Karpas-422 (cell line): ENCODE data around the gene EPHA2. TPM values are rescaled to one million over a fixed set of nuclear protein-coding genes. Genes with fewer than 3 reads are reported as not detected.

Experiments used
- DNase-seq: peaks from one replicate; pipeline ENCODE4 v3.0.0-alpha.2; 2015
- H2AFZ ChIP-seq: fragments of 200-600 bp; sonication (generic); 2 replicates; pipeline ENCODE4 v1.6.1; 2014; ENCODE audit warnings: antibody characterized with exemption, low read length, mixed read lengths
- H3K27ac ChIP-seq: fragments of 200-600 bp; sonication (generic); 2 replicates; pipeline ENCODE4 v1.5.1; 2014; ENCODE audit warnings: mild to moderate bottlenecking, low read length, moderate library complexity
- H3K27me3 ChIP-seq: fragments of 200-600 bp; sonication (generic); 2 replicates; pipeline ENCODE4 v1.6.1; 2014; ENCODE audit warnings: low read length, mixed read lengths
- H3K36me3 ChIP-seq: fragments of 200-600 bp; sonication (generic); 2 replicates; pipeline ENCODE4 v1.6.1; 2014; ENCODE audit warnings: low read length, mixed read lengths; ENCODE audit not compliant: insufficient read depth
- H3K4me1 ChIP-seq: fragments of 200-600 bp; sonication (generic); 2 replicates; pipeline ENCODE4 v1.6.1; 2014; ENCODE audit warnings: mild to moderate bottlenecking, low read length, mixed read lengths
- H3K4me2 ChIP-seq: fragments of 200-600 bp; sonication (generic); 2 replicates; pipeline ENCODE4 v1.6.1; 2014; ENCODE audit warnings: low read length, low read depth, mild to moderate bottlenecking; ENCODE audit not compliant: poor library complexity, severe bottlenecking
- H3K4me3 ChIP-seq: fragments of 200-600 bp; sonication (generic); 2 replicates; pipeline ENCODE4 v1.5.1; 2014; ENCODE audit warnings: mild to moderate bottlenecking, antibody characterized with exemption, low read length, mixed read lengths
- H3K79me2 ChIP-seq: fragments of 200-600 bp; sonication (generic); 2 replicates; pipeline ENCODE4 v1.6.1; 2014; ENCODE audit warnings: mild to moderate bottlenecking, low read length, mixed read lengths
- H3K9ac ChIP-seq: fragments of 200-600 bp; sonication (generic); 2 replicates; pipeline ENCODE4 v1.6.0; 2014; ENCODE audit warnings: low read length
- H3K9me2 ChIP-seq: fragments of 200-600 bp; sonication (generic), shearing (Covaris generic); replicated peaks from 2 replicates; pipeline ENCODE4 v1.6.0; 2014; ENCODE audit warnings: mild to moderate bottlenecking, low read length, moderate library complexity; ENCODE audit not compliant: insufficient read depth
- H3K9me3 ChIP-seq: fragments of 300-700, 200-600 bp; sonication (generic); 2 replicates; pipeline ENCODE4 v1.6.1; 2014; ENCODE audit warnings: low read length, mixed read lengths
- H4K20me1 ChIP-seq: fragments of 200-600 bp; sonication (generic); 2 replicates; pipeline ENCODE4 v1.6.1; 2014; ENCODE audit warnings: mild to moderate bottlenecking, antibody characterized with exemption, low read length, low read depth; ENCODE audit not compliant: insufficient read depth
- total RNA-seq: library from RNA; depleted of rRNA; stranded (reverse); fragments of >200 nt; shearing (Covaris generic); gene quantifications from 2 replicates; pipeline ENCODE4 v1.2.3, GENCODE V29; 2014; ENCODE audit warnings: low replicate concordance; rRNA removed

Gene EPHA2
- total RNA-seq, result not detected in 2 replicates

DNA sequence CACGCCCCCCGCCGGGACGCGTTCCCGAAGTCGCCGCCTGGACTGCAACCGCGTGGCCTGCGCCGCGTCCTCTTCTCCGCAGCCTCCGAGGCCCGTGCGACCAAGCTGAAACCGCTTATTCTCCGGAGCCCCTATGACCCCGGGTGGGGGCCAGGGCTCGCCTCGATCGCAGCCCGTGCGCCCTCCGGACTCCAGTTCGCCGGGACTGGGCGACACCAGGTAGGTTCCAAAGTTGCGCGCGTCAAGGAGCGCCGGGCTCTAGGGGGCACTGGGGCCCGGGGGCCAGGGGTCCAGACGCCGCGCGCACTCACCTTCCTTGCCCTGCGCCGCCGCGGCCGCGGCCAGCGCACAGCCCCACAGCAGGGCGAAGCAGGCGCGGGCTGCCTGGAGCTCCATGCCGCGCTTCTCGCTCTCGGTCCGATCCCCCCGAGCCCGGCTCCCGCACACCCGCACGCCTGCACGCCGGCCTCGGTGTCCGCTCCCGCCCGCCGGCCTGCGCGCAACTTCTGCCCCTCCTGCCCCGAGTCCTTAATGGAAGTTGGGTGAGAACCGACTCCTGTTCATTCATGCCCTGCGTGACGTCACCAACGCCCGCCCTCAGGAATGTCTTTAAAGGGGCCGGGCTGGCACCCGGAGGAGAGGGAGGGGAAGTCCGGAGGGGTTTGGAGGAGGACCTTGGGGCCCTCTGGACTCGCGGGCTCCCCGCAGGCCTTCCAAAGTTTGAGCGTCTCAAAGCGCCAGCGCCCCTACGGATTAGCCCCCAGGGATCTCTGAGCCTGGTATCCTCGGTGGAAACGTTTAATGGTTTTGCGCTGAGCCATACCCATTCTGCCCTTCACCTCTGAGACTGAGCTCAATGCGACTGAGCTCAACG, at the start of gene EPHA2:
Gene EPHA2 (minus strand): TSS at position 533 of the 874 bp plus-strand sequence. CDS start 137 bp downstream, at position 396.
- Histone ChIP-seq H4K20me1 (no peaks in the 10 kb centered on the region), H3K9ac (no peak within 1 kb of the TSS), H3K4me2 (no peak within 1 kb of the TSS), H3K79me2 (no peaks in the 10 kb centered on the region), H3K27ac (no peak within 1 kb of the TSS), H2AFZ (no peak within 1 kb of the TSS), H3K9me3 (no peaks in the 10 kb centered on the region), H3K9me2 (no peaks in the 10 kb centered on the region), H3K27me3 (no peaks in the 10 kb centered on the region), H3K4me1 (no peaks in the 10 kb centered on the region), H3K4me3 (no peak within 1 kb of the TSS), H3K36me3 (no peaks in the 10 kb centered on the region)
- DNase-seq, result no peak

DNA sequence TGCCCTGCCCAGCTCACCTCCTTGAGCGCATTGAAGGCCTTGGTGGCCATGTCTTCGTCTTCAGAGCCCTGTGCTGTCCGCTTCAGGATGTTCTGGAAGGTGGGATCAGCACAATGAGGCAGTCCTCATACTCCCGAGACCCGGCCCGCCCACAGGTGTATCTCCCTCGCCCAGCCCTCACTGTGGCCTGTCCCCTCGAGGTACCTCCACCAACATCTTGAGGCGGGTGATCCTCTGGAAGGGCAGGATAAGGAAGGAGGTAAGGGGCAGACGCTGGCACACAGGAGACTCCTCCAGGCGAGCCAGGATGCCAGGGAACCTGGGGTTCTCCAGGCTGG, 49.4 kb upstream of the EPHA2 start:
- no peak overlapping the region for H3K4me2 ChIP-seq

DNA sequence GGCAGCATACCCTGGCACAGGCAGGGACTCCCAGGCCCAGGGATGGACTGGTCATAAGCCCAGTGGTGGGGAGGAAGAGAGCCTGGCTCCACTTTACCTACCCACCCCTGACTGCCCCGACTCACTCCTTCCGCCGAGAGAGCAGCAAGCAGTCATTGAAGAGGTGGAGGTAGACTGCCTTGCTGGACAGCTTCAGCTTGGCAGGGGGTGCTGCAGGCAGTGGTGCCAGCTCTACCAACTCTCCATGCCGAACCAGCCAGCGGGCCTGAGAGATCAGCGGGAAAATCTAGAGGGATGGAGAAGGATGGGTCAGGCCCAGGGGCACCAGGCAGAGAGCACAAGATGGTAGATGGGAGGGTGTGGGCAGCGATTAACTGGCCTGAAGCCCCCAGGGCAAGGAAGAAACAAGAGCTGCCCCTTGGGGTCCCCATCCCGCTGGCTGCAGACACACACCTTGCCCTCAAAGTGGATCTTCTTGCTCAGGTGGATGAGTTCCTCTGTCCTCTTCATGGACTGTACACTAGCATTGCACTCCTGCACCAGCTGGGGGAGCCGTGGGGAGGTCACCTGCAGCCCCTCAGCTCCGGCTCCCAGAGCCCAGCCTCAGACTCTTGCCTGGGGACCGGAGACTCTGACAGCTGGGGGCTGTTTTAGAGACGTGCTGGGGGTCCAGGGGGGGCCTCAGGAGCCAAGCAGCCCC, 48.9 kb upstream of the EPHA2 start:
- no peaks in the 10 kb centered on the region for H3K79me2 ChIP-seq
- H3K27me3 ChIP-seq, result no peaks in the 10 kb centered on the region
- no peak overlapping the region for H3K9ac ChIP-seq
- no peak overlapping the region for H3K4me3 ChIP-seq
- no peak overlapping the region for H3K27ac ChIP-seq
- DNase-seq, result peak; percentile 62
- H3K9me2 ChIP-seq, result no peaks in the 10 kb centered on the region
- H3K4me2 ChIP-seq, result no peak overlapping the region
- no peaks in the 10 kb centered on the region for H3K36me3 ChIP-seq
- H2AFZ ChIP-seq, result no peak overlapping the region
- H3K9me3 ChIP-seq, result no peaks in the 10 kb centered on the region
- no peaks in the 10 kb centered on the region for H4K20me1 ChIP-seq
- peaks cover 20% of the 10 kb centered on the region for H3K4me1 ChIP-seq

More for the DNA sequence above, 49.4 kb upstream of the EPHA2 start:
- H3K36me3 ChIP-seq, result no peaks in the 10 kb centered on the region
- no peak overlapping the region for H3K4me3 ChIP-seq
- H3K27ac ChIP-seq, result no peak overlapping the region
- DNase-seq, result no peak
- no peaks in the 10 kb centered on the region for H3K9me3 ChIP-seq
- H3K4me1 ChIP-seq, result peaks cover 17% of the 10 kb centered on the region
- H3K79me2 ChIP-seq, result no peaks in the 10 kb centered on the region
- H3K9ac ChIP-seq, result no peak overlapping the region; the same call in 1 of the 2 replicates
- H3K27me3 ChIP-seq, result no peaks in the 10 kb centered on the region
- H3K9me2 ChIP-seq, result no peaks in the 10 kb centered on the region
- no peaks in the 10 kb centered on the region for H4K20me1 ChIP-seq
- no peak overlapping the region for H2AFZ ChIP-seq

DNA sequence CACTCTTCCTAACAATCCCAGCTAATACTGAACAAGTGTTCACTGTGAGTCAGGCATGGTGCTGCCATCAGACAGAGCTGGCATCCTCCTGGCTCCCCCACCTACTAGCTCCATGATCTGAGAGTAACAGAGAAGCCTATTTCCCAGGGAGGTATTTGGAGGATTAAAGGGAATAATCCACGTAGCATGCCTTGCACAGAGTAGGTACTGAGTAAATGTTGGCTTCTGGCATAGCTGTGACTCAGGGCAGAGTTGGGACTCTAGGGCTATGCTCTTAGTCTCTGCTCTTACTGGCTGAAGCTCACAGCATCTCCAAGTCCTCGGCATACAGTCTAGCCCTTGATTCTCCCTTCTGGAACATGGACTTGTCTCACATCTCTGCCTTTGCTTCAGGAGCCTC, 48.3 kb upstream of the EPHA2 start:
- Histone ChIP-seq H3K4me1 (peaks cover 20% of the 10 kb centered on the region), H3K79me2 (no peaks in the 10 kb centered on the region), H3K9ac (no peak overlapping the region), H3K4me3 (no peak overlapping the region), H3K9me2 (no peaks in the 10 kb centered on the region), H3K36me3 (no peaks in the 10 kb centered on the region), H4K20me1 (no peaks in the 10 kb centered on the region), H2AFZ (no peak overlapping the region), H3K9me3 (no peaks in the 10 kb centered on the region), H3K4me2 (no peak overlapping the region), H3K27ac (no peak overlapping the region), H3K27me3 (no peaks in the 10 kb centered on the region)
- DNase-seq, result no peak

DNA sequence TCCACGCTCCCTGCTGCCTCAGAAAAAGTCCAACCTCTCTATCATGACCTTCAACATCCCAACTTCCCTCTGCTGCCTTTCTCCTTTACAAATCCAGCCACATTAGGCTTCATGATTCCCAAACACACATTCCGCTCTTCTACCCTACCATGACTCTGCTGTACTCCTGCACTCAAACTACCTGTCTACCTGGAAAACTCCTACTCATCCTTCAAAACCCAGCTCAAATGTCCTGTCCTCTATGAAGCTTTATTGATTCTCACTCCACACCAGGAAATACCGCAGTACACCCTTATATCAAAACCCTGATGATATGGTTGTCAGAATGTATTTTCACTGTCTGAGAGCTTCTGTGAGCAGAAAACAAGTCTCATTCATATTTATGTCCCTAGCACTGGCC, 47.7 kb upstream of the EPHA2 start:
- Histone ChIP-seq H3K4me1 (peaks cover 20% of the 10 kb centered on the region), H3K27me3 (no peaks in the 10 kb centered on the region)
- DNase-seq, result no peak

DNA sequence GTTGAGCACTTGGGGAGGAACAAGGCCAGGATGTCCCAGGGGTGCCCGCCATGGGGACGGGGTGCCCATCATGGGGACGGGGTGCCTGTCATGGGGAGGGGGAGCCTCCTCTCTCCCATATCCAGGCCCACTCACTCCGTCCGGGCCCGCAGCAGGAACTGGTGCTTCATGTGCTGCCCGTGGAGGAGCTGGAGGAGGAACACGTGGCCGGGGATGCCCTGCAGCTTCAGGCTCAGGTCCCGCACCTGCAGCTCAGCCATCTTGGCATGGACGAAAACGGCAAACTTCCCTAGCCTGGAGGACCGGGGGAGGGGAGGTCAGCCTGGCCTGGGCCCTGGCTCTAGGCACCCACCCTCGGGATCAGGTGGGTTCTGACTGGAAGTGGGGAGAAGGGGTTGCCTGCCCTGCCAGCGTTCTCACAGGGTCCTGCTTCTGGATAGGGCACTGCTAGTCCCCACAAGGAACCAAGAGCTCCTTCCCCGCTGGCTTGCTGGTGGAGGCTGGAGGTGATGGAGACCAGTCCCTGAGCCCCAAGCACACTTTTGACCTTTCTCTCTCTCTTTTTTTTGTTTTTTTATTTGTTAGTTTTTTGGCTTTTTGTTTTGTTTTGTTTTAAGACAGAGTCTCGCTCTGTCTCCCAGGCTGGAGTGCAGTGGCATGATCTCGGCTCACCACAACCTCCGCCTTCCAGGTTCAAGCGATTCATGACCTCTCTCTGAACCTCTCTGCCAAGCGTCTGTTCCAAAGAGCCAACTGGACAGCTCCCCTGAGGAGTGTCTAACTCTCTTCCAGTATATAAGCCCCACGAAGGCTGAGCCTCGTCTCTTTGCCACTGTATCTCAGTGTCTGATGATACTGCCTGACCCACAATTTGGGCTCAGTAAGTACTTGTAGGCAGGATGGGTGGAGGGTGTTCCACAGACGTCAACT, 46.7 kb upstream of the EPHA2 start:
- H3K36me3 ChIP-seq, result no peaks in the 10 kb centered on the region
- H2AFZ ChIP-seq, result no peak overlapping the region
- no peak overlapping the region for H3K4me2 ChIP-seq
- no peaks in the 10 kb centered on the region for H3K9me2 ChIP-seq
- no peak overlapping the region for H3K4me3 ChIP-seq
- H3K27ac ChIP-seq, result no peak overlapping the region
- no peaks in the 10 kb centered on the region for H3K9me3 ChIP-seq
- no peak for DNase-seq
- no peak overlapping the region for H3K9ac ChIP-seq
- no peaks in the 10 kb centered on the region for H3K79me2 ChIP-seq
- H4K20me1 ChIP-seq, result no peaks in the 10 kb centered on the region
- H3K27me3 ChIP-seq, result no peaks in the 10 kb centered on the region
- H3K4me1 ChIP-seq, result peaks cover 20% of the 10 kb centered on the region

More for the DNA sequence above, 47.7 kb upstream of the EPHA2 start:
- Histone ChIP-seq H4K20me1 (no peaks in the 10 kb centered on the region), H3K9me3 (no peaks in the 10 kb centered on the region), H3K4me3 (no peak overlapping the region), H3K9ac (no peak overlapping the region), H3K4me2 (no peak overlapping the region), H3K79me2 (no peaks in the 10 kb centered on the region), H3K36me3 (no peaks in the 10 kb centered on the region), H3K9me2 (no peaks in the 10 kb centered on the region), H3K27ac (no peak overlapping the region), H2AFZ (no peak overlapping the region)

DNA sequence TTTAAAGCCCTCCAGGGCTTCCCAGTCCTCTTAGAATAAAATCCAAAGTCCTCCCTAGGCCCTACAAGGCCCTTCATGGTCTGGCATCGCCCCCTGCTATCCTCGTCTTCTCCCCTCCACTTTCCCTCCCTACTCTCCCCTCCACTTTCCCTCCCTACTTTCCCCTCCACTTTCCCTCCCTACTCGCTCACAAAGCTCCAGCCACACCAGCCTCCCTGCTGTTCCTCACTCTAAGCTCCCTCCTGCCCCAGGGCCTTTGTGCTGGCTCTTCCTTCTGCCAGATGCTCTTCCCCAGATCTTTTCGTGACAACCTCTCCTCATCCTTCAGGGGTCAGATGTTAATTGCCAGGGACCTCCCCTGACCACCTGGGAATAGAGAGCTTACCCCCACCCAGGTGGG, 43.8 kb upstream of the EPHA2 start:
- H3K9me3 ChIP-seq, result no peaks in the 10 kb centered on the region
- no peak overlapping the region for H2AFZ ChIP-seq
- no peak overlapping the region for H3K4me2 ChIP-seq
- no peak overlapping the region for H3K27ac ChIP-seq
- no peak overlapping the region for H3K9ac ChIP-seq
- H3K4me3 ChIP-seq, result no peak overlapping the region
- DNase-seq, result no peak
- H3K27me3 ChIP-seq, result no peaks in the 10 kb centered on the region
- H3K79me2 ChIP-seq, result no peaks in the 10 kb centered on the region
- H3K4me1 ChIP-seq, result peaks cover 2% of the 10 kb centered on the region; the same call in 1 of the 2 replicates
- no peaks in the 10 kb centered on the region for H4K20me1 ChIP-seq
- H3K9me2 ChIP-seq, result no peaks in the 10 kb centered on the region
- H3K36me3 ChIP-seq, result no peaks in the 10 kb centered on the region

DNA sequence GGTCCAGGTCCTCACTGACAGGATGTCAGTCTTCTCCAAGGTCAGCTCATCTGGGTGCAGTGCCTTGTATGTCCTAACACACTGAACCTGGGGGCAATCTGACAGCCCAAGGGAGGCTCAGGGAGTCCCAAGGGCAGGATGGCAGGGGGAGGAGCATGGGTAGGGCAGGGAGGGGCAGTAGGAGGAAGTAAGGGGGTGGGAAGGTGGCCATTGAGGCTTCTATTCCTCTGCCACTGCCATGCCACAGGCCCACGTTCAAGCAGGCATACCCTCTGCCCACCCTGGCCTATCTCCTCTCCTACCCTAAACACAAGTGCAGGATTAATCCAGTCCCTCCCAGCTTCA, 43.3 kb upstream of the EPHA2 start:
- no peaks in the 10 kb centered on the region for H3K9me3 ChIP-seq
- H3K4me3 ChIP-seq, result no peak overlapping the region
- H3K4me1 ChIP-seq, result peaks cover 2% of the 10 kb centered on the region; the same call in 1 of the 2 replicates
- H3K27me3 ChIP-seq, result no peaks in the 10 kb centered on the region
- no peaks in the 10 kb centered on the region for H3K36me3 ChIP-seq
- no peaks in the 10 kb centered on the region for H3K9me2 ChIP-seq
- no peak overlapping the region for H2AFZ ChIP-seq
- no peaks in the 10 kb centered on the region for H4K20me1 ChIP-seq
- H3K4me2 ChIP-seq, result no peak overlapping the region
- H3K9ac ChIP-seq, result no peak overlapping the region
- no peak overlapping the region for H3K27ac ChIP-seq
- no peak for DNase-seq
- H3K79me2 ChIP-seq, result no peaks in the 10 kb centered on the region
